Measurements from ENCODE around the gene ANXA9.

Gene ANXA9

DNA sequence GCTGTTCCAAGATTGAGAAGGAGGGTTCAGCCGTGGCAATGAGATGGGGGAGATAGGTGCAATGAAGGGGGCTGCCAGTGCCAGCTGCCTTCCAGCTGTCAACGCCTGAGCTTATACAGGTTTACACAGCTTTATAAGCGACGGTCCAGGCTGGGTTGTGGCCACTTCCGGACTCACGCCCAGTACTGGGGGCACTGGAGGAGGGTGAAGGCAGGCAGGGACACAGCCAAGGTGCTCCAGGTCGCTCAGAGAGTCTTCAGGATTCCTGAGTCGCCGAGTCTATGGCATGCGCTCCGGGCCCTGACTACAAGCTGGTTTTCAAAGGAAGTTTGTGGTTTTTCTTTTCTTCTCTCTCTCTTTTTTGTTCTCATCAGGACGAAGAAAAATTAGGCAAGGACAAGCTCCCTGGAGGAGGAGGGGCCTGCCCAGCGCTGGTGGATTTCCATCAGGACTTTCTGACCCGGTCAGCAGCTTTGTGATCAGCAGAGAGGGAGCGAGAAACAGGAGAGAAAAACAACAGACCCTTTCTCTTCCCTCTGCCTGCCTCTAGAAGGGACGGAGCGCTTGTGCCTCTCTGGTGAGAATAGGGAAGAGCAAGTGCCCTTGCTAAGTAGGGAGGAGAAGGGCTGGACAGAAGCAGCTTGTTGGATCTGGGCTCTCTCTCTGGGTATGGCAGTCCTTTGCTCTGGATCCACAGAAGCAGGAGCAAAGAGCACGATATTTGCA lies 24.4 kb downstream of the ANXA9 start, which contains the start of gene MINDY1:
TSS of gene MINDY1 (minus strand) at position 576 of the 726 bp plus-strand sequence. CDS start 4,285 bp downstream, outside the sequence.
- peak; percentile 83 to 89 for DNase-seq

- DNase-seq, result no peak
These were observed 25.8 kb downstream of the ANXA9 start for GRCh38 chr1:151007853-151008243.

GRCh38 chr1:151008244-151009205 lies 26.4 kb downstream of the ANXA9 start, which contains the start of gene PRUNE1:
TSS of gene PRUNE1 (plus strand) at chr1:151008449. CDS start at chr1:151008633, 184 bp downstream.
- DNase-seq, result peak; percentile 99

DNA sequence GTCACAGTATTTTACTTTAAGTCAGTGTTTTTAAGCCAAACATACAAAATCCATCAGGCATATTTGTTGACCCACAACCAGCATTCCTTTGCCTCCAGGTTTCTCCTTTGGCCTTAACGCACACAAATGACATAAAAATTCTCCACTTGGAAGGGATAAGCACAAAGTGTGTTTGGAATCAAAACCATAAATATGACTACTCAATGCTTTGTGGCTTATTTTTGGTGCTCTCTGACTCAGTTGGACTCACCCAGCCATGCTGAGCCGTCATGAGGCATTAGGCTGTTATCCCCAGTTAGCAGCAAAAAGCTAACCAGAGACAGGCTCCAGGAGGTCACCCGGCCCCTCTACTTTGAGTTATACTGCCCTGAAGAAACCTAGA lies 27.1 kb downstream of the ANXA9 start:
- DNase-seq, result no peak

- no peak for DNase-seq
These were observed 27.7 kb downstream of the ANXA9 start for GRCh38 chr1:151009674-151010345.

GRCh38 chr1:151010346-151010726 lies 28.2 kb downstream of the ANXA9 start:
- DNase-seq, result no peak

DNA sequence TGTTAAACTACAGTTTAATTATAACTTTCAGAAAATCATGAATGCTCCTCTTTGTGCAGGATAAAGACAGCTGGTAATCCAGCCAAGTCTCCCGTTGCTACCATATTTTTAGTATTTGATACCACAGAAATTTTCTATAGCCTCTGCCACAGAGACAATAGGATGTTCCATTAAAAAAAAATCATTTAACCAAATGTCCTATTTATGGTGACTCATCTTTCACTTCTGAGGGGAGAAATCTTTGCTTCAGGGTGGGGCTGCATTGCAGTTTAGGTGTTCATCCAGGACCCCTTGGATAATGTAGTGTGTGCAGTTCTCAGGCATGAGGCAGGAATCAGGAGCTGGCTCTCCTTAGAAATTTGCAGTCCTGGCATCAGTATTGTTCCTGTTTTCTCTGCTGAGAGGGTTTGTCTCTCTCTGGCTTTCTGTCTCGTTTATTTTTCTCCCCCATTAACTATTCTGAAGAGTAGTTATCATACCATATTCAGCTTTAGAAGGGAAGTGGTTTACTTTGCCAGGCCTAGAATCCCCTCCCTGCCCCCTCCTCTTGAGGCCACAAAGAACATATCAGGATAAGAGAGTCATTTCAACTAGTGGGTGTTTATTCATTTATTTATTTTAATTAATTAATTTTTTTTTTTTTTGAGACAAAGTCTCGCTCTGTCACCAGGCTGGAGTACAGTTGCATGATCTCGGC lies 29.2 kb downstream of the ANXA9 start:
- no peak for DNase-seq

GRCh38 chr1:151012684-151013471 lies 30.8 kb downstream of the ANXA9 start:
- no peak for DNase-seq

DNA sequence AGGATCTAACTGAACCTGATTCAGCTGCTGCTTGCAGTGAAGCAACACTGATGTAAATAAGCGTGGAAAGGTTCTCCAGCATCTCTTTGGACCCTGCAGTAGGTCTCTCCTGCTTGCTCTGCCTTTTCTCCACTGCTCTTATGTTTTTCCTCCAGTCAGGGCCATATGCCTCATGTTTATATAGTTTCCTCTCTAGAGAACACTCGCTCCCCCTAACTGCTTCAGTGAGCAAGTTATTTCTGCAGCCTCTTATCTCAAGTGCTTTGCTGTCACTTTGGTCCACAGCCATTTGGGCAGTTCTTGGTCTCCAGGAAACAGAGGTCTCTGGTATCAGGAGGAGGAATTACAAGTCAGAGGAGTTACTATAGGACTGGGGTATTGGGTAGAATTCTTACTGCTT lies 31.4 kb downstream of the ANXA9 start:
- no peak for DNase-seq

- DNase-seq, result peak; percentile 77 to 78
These were observed 42.6 kb downstream of the ANXA9 start for GRCh38 chr1:151024540-151025146.

GRCh38 chr1:151026460-151026859 lies 44.4 kb downstream of the ANXA9 start:
- no peak for DNase-seq

DNA sequence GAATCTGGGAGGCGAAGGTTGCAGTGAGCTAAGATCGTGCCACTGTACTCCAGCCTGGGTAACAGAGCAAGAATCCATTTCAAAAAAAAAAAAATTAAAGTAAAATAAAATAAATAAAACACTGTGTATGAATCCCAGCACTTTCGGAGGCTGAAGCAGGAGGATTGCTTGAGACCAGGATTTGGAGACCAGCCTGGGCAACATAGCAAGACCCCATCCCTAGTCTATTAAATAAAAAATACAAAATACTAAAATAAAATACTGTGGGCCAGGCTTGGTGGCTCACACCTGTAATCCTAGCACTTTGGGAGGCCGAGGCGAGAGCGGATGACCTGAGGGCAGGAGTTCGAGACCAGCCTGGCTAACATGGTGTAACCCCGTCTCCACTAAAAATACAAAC lies 50.1 kb downstream of the ANXA9 start:
- DNase-seq, result no peak

DNA sequence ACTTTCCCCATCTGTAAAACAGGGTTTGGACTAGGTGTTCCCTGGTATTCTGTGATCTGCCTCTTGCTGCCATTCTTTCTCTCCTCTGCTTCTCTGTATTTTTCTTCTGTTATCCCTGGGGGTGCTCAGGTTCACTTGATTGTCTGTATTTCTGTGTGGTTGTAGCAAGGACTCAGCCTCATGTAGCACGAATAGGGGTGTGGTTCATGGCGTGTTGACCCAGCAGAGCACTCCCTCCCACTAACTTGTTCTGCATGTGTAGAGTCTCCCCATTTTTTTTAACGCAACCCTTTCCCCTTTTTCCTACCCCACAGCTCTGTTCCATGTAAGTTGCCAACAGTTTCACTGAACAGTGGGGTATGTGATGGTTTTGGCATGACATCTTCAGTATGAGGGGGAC lies 53.1 kb downstream of the ANXA9 start:
- no peak for DNase-seq

DNA sequence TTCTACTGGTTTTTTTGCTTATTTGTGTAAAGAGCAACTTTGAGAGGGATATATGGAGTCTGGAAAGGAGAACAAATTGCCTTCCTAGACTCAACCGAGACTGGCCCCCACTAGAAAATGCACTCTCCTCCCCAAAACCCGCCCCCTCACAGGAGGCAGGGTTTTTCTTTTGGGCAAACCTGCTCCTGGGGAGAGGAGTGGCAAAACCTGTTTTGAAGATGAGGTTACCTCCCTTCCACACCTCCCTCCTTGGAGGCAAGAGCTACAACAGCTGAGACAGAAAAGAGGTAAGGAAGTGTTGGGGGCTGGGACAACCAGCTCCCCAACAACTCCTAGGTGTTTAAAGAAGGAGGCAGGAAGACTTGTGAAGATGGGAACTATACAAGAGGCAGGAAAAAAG lies 54.3 kb downstream of the ANXA9 start, which contains the start of gene BNIPL:
TSS of gene BNIPL (plus strand) at position 231 of the 400 bp plus-strand sequence. CDS start at position 371, 140 bp downstream.
- DNase-seq, result no peak

GRCh38 chr1:151037032-151037431 lies 54.9 kb downstream of the ANXA9 start:
- DNase-seq, result no peak

- DNase-seq, result no peak
These were observed 57.4 kb downstream of the ANXA9 start for GRCh38 chr1:151039521-151039920.

DNA sequence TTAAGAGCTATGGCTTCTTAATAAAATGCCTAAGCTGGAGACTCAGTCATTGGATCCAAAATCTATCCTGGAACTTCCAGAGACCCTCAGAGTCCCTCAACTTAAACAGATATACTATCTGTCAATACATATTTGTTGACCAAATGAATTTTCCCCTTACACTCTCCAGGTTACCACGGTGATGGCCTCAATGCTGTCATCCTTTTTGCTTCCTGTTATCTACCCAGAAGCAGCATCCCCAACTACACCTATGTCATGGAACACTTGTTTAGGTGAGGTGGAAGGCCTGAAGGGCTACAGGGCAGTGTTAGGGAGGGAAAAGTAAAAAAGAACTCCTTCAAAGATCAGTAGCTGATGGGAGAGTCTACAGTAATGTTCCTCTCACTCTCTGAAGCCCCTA lies 61.1 kb downstream of the ANXA9 start:
- DNase-seq, result no peak
